ENCODE results near the gene CTNNA2.

GRCh38 chr2:79882548-79882947 lies 369.7 kb downstream of the CTNNA2 start:
- TF ChIP-seq CTCF (IDR thresholded peaks at IDR 0.05) (no peak), EZH2phosphoT487 (IDR thresholded peaks at IDR 0.05; ENCODE audit: borderline replicate concordance, low read depth) (no peak), RFX5 (IDR thresholded peaks at IDR 0.05; ENCODE audit: low read length) (no peak)

Measured in SK-N-SH (cell line).